ENCODE results near the gene G6PC2.

The G6PC2 gene

GRCh38 chr2:168934826-168935225 is 33.7 kb downstream of the G6PC2 start:
- Histone ChIP-seq H3K9me3 (ENCODE audit: control insufficient read depth, insufficient read depth, low read depth, low read length) (no peaks in the 10 kb centered on the region), H3K27ac (ENCODE audit: extremely low read depth, low read depth, low read length) (no peak overlapping the region), H3K4me3 (ENCODE audit: low read depth, low read length) (no peak overlapping the region), H3K4me1 (ENCODE audit: control insufficient read depth, insufficient read depth, low read length) (no peaks in the 10 kb centered on the region), H3K36me3 (ENCODE audit: control insufficient read depth in 2 of 2, insufficient read depth in 1 of 2, low read length in 2 of 2) (no peaks in the 10 kb centered on the region)
- ChIA-PET CTCF (interaction anchor here (0.6 to 1.6 kb wide), 3 partner anchors 10 to 14 kb away, joined by 3 to 6 read pairs (median 3); no protein-coding TSS in a partner anchor), POLR2A (no interaction called here)
- TF ChIP-seq SP3 (tag by site-specific recombination; IDR thresholded peaks at IDR 0.05) (no peak), HIC1 (tag by site-specific recombination; IDR thresholded peaks at IDR 0.05) (no peak), ZNF138 (tag by site-specific recombination; IDR thresholded peaks at IDR 0.05; ENCODE audit: borderline replicate concordance) (no peak), ZNF610 (tag by site-specific recombination; IDR thresholded peaks at IDR 0.05; ENCODE audit: borderline replicate concordance) (no peak), ZBTB17 (tag by site-specific recombination; IDR thresholded peaks at IDR 0.05) (no peak), ZXDB (tag by site-specific recombination; IDR thresholded peaks at IDR 0.05) (no peak), ZNF558 (tag by site-specific recombination; IDR thresholded peaks at IDR 0.05) (no peak), ZNF239 (tag by site-specific recombination; IDR thresholded peaks at IDR 0.05) (no peak), ZBTB6 (tag by site-specific recombination; IDR thresholded peaks at IDR 0.05) (no peak), ZNF335 (tag by site-specific recombination; conservative IDR thresholded peaks at IDR 0.05) (no peak), ZNF302 (tag by site-specific recombination; IDR thresholded peaks at IDR 0.05; ENCODE audit: low read depth) (no peak)
- TF ChIP-seq, protein P1, sequence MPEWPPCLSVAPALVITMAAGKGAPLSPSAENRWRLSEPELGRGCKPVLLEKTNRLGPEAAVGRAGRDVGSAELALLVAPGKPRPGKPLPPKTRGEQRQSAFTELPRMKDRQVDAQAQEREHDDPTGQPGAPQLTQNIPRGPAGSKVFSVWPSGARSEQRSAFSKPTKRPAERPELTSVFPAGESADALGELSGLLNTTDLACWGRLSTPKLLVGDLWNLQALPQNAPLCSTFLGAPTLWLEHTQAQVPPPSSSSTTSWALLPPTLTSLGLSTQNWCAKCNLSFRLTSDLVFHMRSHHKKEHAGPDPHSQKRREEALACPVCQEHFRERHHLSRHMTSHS (tag by site-specific recombination; IDR thresholded peaks at IDR 0.05), result no peak
- TF ChIP-seq, protein P2, sequence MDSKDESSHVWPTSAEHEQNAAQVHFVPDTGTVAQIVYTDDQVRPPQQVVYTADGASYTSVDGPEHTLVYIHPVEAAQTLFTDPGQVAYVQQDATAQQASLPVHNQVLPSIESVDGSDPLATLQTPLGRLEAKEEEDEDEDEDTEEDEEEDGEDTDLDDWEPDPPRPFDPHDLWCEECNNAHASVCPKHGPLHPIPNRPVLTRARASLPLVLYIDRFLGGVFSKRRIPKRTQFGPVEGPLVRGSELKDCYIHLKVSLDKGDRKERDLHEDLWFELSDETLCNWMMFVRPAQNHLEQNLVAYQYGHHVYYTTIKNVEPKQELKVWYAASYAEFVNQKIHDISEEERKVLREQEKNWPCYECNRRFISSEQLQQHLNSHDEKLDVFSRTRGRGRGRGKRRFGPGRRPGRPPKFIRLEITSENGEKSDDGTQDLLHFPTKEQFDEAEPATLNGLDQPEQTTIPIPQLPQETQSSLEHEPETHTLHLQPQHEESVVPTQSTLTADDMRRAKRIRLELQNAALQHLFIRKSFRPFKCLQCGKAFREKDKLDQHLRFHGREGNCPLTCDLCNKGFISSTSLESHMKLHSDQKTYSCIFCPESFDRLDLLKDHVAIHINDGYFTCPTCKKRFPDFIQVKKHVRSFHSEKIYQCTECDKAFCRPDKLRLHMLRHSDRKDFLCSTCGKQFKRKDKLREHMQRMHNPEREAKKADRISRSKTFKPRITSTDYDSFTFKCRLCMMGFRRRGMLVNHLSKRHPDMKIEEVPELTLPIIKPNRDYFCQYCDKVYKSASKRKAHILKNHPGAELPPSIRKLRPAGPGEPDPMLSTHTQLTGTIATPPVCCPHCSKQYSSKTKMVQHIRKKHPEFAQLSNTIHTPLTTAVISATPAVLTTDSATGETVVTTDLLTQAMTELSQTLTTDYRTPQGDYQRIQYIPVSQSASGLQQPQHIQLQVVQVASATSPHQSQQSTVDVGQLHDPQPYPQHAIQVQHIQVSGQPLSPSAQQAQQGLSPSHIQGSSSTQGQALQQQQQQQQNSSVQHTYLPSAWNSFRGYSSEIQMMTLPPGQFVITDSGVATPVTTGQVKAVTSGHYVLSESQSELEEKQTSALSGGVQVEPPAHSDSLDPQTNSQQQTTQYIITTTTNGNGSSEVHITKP (tag by site-specific recombination; IDR thresholded peaks at IDR 0.05), result no peak

DNA sequence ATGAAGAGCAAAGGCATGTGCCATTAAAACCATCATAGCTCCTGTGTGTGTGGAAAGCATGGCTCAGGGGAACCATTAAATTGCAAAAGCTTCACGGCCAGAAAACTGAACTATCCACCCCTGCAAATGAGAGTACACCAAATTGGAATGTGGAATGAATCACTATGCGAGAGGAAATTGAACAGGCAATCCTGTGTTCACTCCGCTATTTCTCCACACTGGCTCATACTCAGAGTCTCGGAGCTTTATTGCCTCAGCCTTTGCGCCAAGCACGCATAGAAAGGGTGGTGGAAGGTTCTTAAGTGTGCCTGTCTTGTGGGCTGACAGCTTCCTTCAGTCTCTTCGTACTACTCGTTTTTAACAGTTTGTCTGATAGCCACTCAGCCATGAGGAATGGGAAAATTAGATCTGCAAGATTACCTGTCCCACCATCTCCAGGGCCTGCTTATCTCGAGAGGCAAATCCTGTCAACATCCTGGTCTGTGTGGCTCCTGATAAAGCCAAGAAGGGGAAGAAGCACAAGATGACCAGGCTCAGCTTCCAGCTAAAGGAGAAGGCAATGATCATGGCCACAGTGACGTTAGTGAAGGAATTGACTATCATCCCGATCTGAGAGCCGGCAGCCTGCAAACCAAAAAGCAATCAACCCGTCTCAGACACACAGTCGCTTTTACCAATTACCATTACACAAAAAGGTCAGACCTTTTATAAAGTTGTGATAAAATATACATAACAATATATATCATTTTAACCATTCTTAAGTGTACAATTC is 34.9 kb downstream of the G6PC2 start:
- no peaks in the 10 kb centered on the region for H3K9me3 ChIP-seq (ENCODE audit: control insufficient read depth, insufficient read depth, low read depth, low read length)
- TF ChIP-seq ZNF184 (tag by site-specific recombination; IDR thresholded peaks at IDR 0.05) (no peak), ZNF48 (tag by site-specific recombination; IDR thresholded peaks at IDR 0.05) (no peak), BCL11A (tag by site-specific recombination; IDR thresholded peaks at IDR 0.05; ENCODE audit: low read depth) (no peak)
- ChIA-PET CTCF (interaction anchor here (0.6 to 1.7 kb wide), 3 partner anchors 10 to 196 kb away, joined by 3 to 5 read pairs (median 3); no protein-coding TSS in a partner anchor), POLR2A (no interaction called here)
- no peak overlapping the region for H3K27ac ChIP-seq (ENCODE audit: extremely low read depth, low read depth, low read length)
- H3K4me3 ChIP-seq (ENCODE audit: low read depth, low read length), result no peak overlapping the region
- H3K36me3 ChIP-seq (ENCODE audit: control insufficient read depth in 2 of 2, insufficient read depth in 1 of 2, low read length in 2 of 2), result no peaks in the 10 kb centered on the region
- H3K4me1 ChIP-seq (ENCODE audit: control insufficient read depth, insufficient read depth, low read length), result no peaks in the 10 kb centered on the region

Data from HEK293 (cell line).